ENCODE results near the gene URB1.
"Not testable (repeated sequence)": the region's sequence is repeated elsewhere in the genome, so short reads cannot be mapped to it uniquely, and the experiment has no call there.

URB1 gene

DNA sequence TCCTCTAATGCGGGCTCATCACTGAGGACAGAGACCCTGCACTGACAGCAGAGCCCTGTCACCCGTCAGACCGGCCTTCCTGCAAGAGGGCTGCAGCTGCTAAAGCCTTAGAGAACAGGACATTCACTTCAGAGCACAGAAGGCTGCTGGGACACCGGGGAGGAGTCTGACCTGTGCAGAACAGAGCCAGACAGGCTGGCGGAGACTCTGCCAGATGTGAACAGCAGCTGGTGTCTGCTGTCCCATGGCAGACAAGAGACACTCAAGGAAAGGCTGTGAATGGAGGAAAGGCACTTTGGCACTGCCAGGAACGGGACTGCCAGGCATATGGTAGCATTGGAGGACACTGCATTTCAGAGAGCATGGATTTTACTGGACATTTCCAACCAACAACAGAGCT lies 72.8 kb downstream of the URB1 start:
- no peak overlapping the region for H3K4me3 ChIP-seq (ENCODE audit: low read depth, low read length)

DNA sequence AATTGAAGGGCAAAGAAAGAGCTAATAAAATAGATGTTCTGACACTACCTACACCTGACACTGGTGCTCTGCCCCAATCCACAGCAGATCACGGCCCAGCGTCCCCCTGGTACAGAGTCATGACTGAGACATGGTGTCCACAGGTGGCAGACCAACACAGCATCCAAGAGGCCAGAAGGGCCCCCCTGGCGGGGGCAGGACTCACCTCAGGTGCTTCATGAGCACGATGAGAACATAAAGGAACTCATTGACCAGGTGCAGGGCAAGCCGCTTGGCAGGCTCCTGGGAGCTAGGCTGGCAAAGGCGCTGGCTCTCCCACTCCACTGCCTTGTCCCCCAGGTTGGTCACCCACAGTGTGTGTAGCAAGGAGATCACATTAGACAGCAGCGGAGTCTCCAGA lies 73.8 kb downstream of the URB1 start:
- H3K4me3 ChIP-seq (ENCODE audit: low read depth, low read length): no peak overlapping the region

- H3K4me3 ChIP-seq (ENCODE audit: low read depth, low read length): no peak overlapping the region
Measured at GRCh38 chr21:32317726-32318125, 75.1 kb downstream of the URB1 start.

- H3K4me3 ChIP-seq (ENCODE audit: low read depth, low read length): no peak overlapping the region
Measured at GRCh38 chr21:32316361-32317215, 76.2 kb downstream of the URB1 start.

DNA sequence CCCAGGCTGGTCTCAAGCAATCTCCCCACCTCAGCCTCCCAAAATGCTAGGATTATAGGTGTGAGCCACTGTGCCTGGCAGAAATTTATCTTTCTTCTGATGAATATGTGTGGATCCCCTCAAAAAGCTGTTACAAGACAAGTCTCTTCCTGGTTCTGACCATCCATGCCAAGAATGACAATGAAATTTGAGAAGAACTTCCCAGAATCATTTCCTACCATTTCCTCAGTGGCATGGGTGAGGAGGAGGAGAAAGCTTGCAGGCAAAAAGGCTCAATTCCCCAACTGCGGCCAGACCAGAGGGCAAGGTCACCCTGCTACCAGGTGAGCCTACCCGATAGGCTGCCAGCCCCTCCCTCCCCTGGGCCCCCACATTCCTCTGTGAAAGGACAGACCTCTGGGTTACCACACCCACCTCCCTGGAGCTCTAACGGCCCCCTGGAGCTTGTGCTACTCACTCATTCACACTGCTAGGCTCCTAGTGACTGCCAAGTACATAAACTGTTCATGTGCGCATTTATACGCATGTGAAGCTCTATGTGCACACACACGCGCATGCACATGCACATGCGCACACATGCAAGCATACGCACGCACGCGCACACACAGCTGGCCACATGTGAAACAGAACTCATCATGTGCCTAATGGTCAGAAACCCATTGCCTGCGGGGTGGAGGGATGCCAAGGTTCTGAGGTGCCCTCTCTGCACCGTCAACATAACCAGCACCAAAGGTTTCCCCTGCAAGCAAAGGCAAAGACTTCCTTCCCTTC lies 77.1 kb downstream of the URB1 start:
- H3K4me3 ChIP-seq (ENCODE audit: low read depth, low read length): no peak overlapping the region

- H3K4me3 ChIP-seq (ENCODE audit: low read depth, low read length): no peak overlapping the region
Measured at GRCh38 chr21:32314806-32315205, 78.0 kb downstream of the URB1 start.

GRCh38 chr21:32312976-32313375 lies 79.8 kb downstream of the URB1 start:
- H3K4me3 ChIP-seq (ENCODE audit: low read depth, low read length): no peak overlapping the region

DNA sequence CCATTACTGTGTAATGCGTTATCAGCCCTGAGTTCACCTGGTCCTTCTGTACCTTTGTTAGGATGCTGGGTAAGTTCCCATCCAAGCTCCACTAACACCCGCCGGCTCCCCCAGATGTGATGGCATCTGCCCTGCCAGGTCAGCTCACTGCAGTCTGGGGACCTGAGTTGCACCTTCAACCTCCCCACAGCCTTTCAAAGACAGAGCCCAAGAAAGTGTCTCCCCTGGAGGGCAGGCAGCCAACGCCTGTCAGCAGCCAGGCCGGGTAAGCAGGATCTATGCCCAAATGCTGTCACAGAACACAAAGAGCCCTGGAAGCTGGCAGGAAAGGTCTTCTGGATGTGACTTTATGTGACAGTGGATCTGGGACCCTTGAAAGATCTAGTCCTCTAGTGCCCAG lies 80.5 kb downstream of the URB1 start:
- H3K4me3 ChIP-seq (ENCODE audit: low read depth, low read length): no peak overlapping the region

DNA sequence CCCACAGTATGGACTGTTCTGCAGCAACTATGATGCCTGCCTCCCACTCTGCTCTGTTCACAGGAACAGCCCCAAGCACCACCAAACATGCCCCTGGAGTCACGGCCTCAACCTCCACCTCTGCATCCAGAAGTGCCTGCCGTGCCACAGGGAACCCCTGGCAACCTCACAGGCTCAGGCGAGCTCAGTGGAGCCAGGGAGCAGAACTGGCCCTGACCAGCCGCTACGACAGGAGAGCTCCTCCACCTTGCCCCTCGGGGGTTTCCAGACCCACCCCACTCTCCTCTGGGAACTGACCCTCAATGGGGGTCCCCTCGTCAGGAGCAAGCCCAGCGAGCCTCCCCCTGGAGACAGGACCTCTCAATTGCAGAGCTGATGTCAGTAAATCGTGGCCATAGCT lies 81.2 kb downstream of the URB1 start:
- H3K4me3 ChIP-seq (ENCODE audit: low read depth, low read length): no peak overlapping the region

- not testable (repeated sequence) for H3K4me3 ChIP-seq (ENCODE audit: low read depth, low read length)
Measured at GRCh38 chr21:32310976-32311375, 81.8 kb downstream of the URB1 start.

- no peak overlapping the region for H3K4me3 ChIP-seq (ENCODE audit: low read depth, low read length)
Measured at GRCh38 chr21:32309906-32310460, 82.8 kb downstream of the URB1 start.

DNA sequence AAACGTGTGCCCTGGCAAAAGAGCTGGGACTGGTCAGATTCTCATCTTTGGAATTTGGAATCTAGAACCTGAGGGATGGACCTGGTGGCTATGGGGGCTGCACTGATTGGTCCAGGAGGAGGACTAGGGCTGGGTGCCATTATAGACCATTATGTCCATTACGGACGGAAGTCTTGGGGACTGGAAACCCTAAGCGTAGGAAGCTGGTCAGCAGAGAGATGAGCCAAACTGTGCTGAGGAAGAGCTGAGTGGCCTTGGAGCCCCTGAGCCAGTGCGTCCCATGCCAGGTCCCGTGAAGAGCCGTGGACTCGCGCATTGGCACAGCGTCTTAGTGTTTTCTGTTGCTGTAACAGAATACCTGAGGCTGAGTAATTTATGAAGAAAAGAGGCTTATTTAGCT lies 84.1 kb downstream of the URB1 start:
- H3K4me3 ChIP-seq (ENCODE audit: low read depth, low read length): no peak overlapping the region

DNA sequence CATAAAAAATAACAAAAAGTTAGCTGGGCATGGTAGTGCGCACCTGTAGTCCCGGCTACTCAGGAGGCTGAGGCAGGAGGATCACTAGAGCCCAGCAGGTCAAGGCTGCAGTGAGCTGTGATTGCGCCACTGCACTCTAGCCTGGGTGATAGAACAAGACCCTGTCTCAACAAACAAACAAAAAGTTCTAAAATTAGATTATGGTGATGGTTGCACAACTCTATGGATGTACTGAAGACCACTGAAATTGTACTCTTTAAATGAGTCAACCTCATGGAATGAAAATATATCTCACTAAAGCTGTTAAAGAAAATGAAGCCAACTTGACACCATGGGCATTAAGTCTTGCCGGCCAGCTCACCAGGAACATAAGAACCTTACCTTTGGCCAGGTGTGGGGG lies 85.1 kb downstream of the URB1 start:
- H3K4me3 ChIP-seq (ENCODE audit: low read depth, low read length): no peak overlapping the region

- no peak overlapping the region for H3K4me3 ChIP-seq (ENCODE audit: low read depth, low read length)
Measured at GRCh38 chr21:32306021-32306780, 86.6 kb downstream of the URB1 start.

GRCh38 chr21:32304998-32305397 lies 87.8 kb downstream of the URB1 start:
- no peak overlapping the region for H3K4me3 ChIP-seq (ENCODE audit: low read depth, low read length)

GRCh38 chr21:32303385-32303784 lies 89.4 kb downstream of the URB1 start:
- H3K4me3 ChIP-seq (ENCODE audit: low read depth, low read length): no peak overlapping the region

- H3K4me3 ChIP-seq (ENCODE audit: low read depth, low read length): no peak overlapping the region
Measured at GRCh38 chr21:32302560-32302959, 90.3 kb downstream of the URB1 start.

- no peak overlapping the region for H3K4me3 ChIP-seq (ENCODE audit: low read depth, low read length)
Measured at GRCh38 chr21:32301596-32301995, 91.2 kb downstream of the URB1 start.

GRCh38 chr21:32300117-32300681 lies 92.6 kb downstream of the URB1 start:
- H3K4me3 ChIP-seq (ENCODE audit: low read depth, low read length): no peak overlapping the region

GRCh38 chr21:32299695-32300094 lies 93.1 kb downstream of the URB1 start:
- no peak overlapping the region for H3K4me3 ChIP-seq (ENCODE audit: low read depth, low read length)

DNA sequence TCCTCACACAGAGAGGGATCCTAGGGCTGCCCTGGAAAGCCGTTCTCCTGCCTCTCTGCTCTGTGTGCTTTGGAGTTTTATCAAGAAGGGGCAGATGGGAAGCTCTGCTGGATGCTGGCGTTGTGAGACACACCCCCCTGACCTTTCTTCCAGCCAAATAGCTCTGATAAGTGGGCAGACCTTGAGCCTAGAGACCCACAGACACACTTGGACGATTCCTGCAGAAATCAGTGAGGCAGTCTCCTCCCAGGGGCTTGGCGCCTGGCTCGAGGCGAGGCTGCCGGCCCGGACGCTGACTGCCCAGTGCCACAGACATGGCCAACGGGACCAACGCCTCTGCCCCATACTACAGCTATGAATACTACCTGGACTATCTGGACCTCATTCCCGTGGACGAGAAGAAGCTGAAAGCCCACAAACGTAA lies 94.1 kb downstream of the URB1 start, which contains the start of gene MRAP:
Gene MRAP, plus strand, starts transcription at position 198 of the 424 bp plus-strand sequence. Its CDS starts 117 bp downstream, at position 315.
- H3K4me3 ChIP-seq (ENCODE audit: low read depth, low read length): no peak within 1 kb of the TSS

Measured in iPS-11a (cell line).